Activated CD8-positive, alpha-beta memory T cell treated with anti-CD3 and anti-CD28 coated beads for 36 hours (primary cell): Measurements from ENCODE around the gene DNAJC4. TPM values are rescaled to one million over a fixed set of nuclear protein-coding genes. Genes with fewer than 3 reads are reported as not detected.

Experiments used
- CTCF ChIA-PET: fragments of 350-600 bp; sonication (Branson Sonifier 250); formaldehyde crosslinking; loops from one replicate; lab custom pipeline; 2021; ENCODE audit warnings: antibody characterized with exemption; lab: Charles Lee
- POLR2A ChIA-PET: fragments of 350-600 bp; sonication (Branson Sonifier 250); formaldehyde crosslinking; loops from one replicate; lab custom pipeline; 2021; ENCODE audit warnings: antibody characterized with exemption; lab: Charles Lee
- total RNA-seq, 2 experiments: library from RNA; stranded (reverse); gene quantifications; one replicate each; pipeline ENCODE4 v1.2.3, GENCODE V29; 2021

The DNAJC4 gene
- total RNA-seq, 2 experiments from 2014 or later = 19.0 to 20.8 TPM

GRCh38 chr11:64222651-64223000 lies 7.7 kb upstream of the DNAJC4 start:
- ChIA-PET CTCF (interaction anchor here (5.3 kb wide), 1 partner anchor 16 kb away, joined by 41 read pairs; the partner anchor contains the start of gene FERMT3), POLR2A (interaction anchor here (4.6 kb wide), 1 partner anchor 14 kb away, joined by 70 read pairs; the partner anchor contains the start of gene FERMT3)

- POLR2A ChIA-PET = interaction anchor here (0.6 to 4.6 kb wide), 3 partner anchors 15 to 39 kb away, joined by 3 to 70 read pairs (median 4); partner anchors contain the start of gene FERMT3
Measured at GRCh38 chr11:64223001-64223651, 7.2 kb upstream of the DNAJC4 start.

GRCh38 chr11:64224151-64224890 lies 6.0 kb upstream of the DNAJC4 start:
- POLR2A ChIA-PET = interaction anchor here (0.6 to 4.6 kb wide), 6 partner anchors 16 to 45 kb away, joined by 3 to 70 read pairs (median 4); partner anchors contain the start of gene FERMT3
- CTCF ChIA-PET = interaction anchor here (0.7 to 5.3 kb wide), 3 partner anchors 18 to 38 kb away, joined by 3 to 41 read pairs (median 4); partner anchors contain the start of genes FERMT3 and STIP1

More at GRCh38 chr11:64223001-64223651, 7.2 kb upstream of the DNAJC4 start:
- CTCF ChIA-PET = interaction anchor here (1.5 to 5.3 kb wide), 2 partner anchors 17 to 20 kb away, joined by 3 to 41 read pairs; partner anchors contain the start of gene FERMT3

GRCh38 chr11:64224891-64225607 lies 5.3 kb upstream of the DNAJC4 start:
- POLR2A ChIA-PET = interaction anchor here (0.6 to 4.6 kb wide), 4 partner anchors 17 to 44 kb away, joined by 3 to 70 read pairs (median 4); partner anchors contain the start of gene FERMT3
- CTCF ChIA-PET = interaction anchor here (0.7 to 5.3 kb wide), 2 partner anchors 19 to 39 kb away, joined by 4 to 41 read pairs; partner anchors contain the start of genes FERMT3 and STIP1

GRCh38 chr11:64225608-64226506 lies 4.5 kb upstream of the DNAJC4 start, which contains the start of the genes NUDT22 and TRPT1:
TSS of gene NUDT22 (plus strand) at chr11:64226274. CDS start at chr11:64226653, 379 bp downstream.
TSS of gene TRPT1 (minus strand) at chr11:64226186. CDS start at chr11:64225860, 326 bp downstream.
- CTCF ChIA-PET = interaction anchor here (0.5 to 5.3 kb wide), 5 partner anchors 13 to 1451 kb away, joined by 3 to 41 read pairs (median 3); partner anchors contain the start of gene FERMT3

GRCh38 chr11:64226507-64227051 lies 3.8 kb upstream of the DNAJC4 start:
- CTCF ChIA-PET = interaction anchor here (0.5 to 5.3 kb wide), 6 partner anchors 10 to 1452 kb away, joined by 3 to 41 read pairs (median 3); partner anchors contain the start of gene FERMT3
- POLR2A ChIA-PET = interaction anchor here (0.6 to 4.6 kb wide), 8 partner anchors 15 to 84 kb away, joined by 3 to 70 read pairs (median 6); partner anchors contain the start of gene FERMT3

More at GRCh38 chr11:64225608-64226506, 4.5 kb upstream of the DNAJC4 start, which contains the start of the genes NUDT22 and TRPT1:
- POLR2A ChIA-PET = interaction anchor here (0.6 to 4.6 kb wide), 9 partner anchors 15 to 84 kb away, joined by 3 to 70 read pairs (median 5); partner anchors contain the start of gene FERMT3

GRCh38 chr11:64227405-64227956 lies 2.9 kb upstream of the DNAJC4 start:
- ChIA-PET POLR2A (interaction anchor here (0.5 to 4.6 kb wide), 4 partner anchors 19 to 594 kb away, joined by 3 to 70 read pairs (median 8); partner anchors contain the start of gene FERMT3), CTCF (interaction anchor here (0.6 to 5.3 kb wide), 6 partner anchors 8 to 526 kb away, joined by 3 to 41 read pairs (median 3); partner anchors contain the start of gene FERMT3)

- CTCF ChIA-PET = interaction anchor here (1.2 to 1.5 kb wide), 3 partner anchors 14 to 73 kb away, joined by 3 to 5 read pairs (median 4); no protein-coding TSS in a partner anchor
- POLR2A ChIA-PET = interaction anchor here (0.5 to 0.7 kb wide), 3 partner anchors 10 to 127 kb away, joined by 3 to 6 read pairs (median 3); no protein-coding TSS in a partner anchor
Measured at GRCh38 chr11:64229090-64229743, 1.1 kb upstream of the DNAJC4 start.

GRCh38 chr11:64229744-64230170 lies 591 bp upstream of the DNAJC4 start:
- ChIA-PET POLR2A (interaction anchor here (0.6 to 0.7 kb wide), 2 partner anchors 127 to 561 kb away, joined by 3 read pairs; no protein-coding TSS in a partner anchor), CTCF (interaction anchor here (1.1 to 1.5 kb wide), 3 partner anchors 14 to 72 kb away, joined by 3 to 5 read pairs (median 4); no protein-coding TSS in a partner anchor)

- POLR2A ChIA-PET = interaction anchor here (1.9 kb wide), 1 partner anchor 10 kb away, joined by 4 read pairs; the partner anchor contains the start of gene FKBP2
Measured at GRCh38 chr11:64230985-64231365, 627 bp downstream of the DNAJC4 start.

GRCh38 chr11:64231546-64231945 lies 1.2 kb downstream of the DNAJC4 start:
- CTCF ChIA-PET = interaction anchor here (0.7 to 2.7 kb wide), 6 partner anchors 15 to 73 kb away, joined by 3 to 6 read pairs (median 4); partner anchors contain the start of genes CATSPERZ, FERMT3, PLCB3 and PPP1R14B
- POLR2A ChIA-PET = interaction anchor here (1.9 kb wide), 1 partner anchor 10 kb away, joined by 4 read pairs; the partner anchor contains the start of gene FKBP2

More at GRCh38 chr11:64230985-64231365, 627 bp downstream of the DNAJC4 start:
- CTCF ChIA-PET = interaction anchor here (0.7 to 2.7 kb wide), 5 partner anchors 13 to 74 kb away, joined by 3 to 6 read pairs (median 4); partner anchors contain the start of genes PLCB3 and PPP1R14B

GRCh38 chr11:64232182-64232966 lies 2.0 kb downstream of the DNAJC4 start:
- ChIA-PET POLR2A (interaction anchor here (1.7 to 1.9 kb wide), 2 partner anchors 9 to 13 kb away, joined by 4 to 7 read pairs; partner anchors contain the start of gene FKBP2), CTCF (interaction anchor here (1.3 to 2.7 kb wide), 5 partner anchors 14 to 72 kb away, joined by 3 to 7 read pairs (median 6); partner anchors contain the start of genes CATSPERZ, FERMT3, PLCB3 and PPP1R14B)

GRCh38 chr11:64232967-64233315 lies 2.6 kb downstream of the DNAJC4 start:
- POLR2A ChIA-PET = interaction anchor here (1.3 to 1.9 kb wide), 3 partner anchors 8 to 47 kb away, joined by 4 to 7 read pairs (median 4); partner anchors contain the start of genes FKBP2 and STIP1
- CTCF ChIA-PET = interaction anchor here (1.3 to 2.7 kb wide), 4 partner anchors 13 to 71 kb away, joined by 5 to 7 read pairs (median 6); partner anchors contain the start of genes CATSPERZ, PLCB3 and PPP1R14B
